Measurements from ENCODE around the gene ZNF609. TPM values are rescaled to one million over a fixed set of nuclear protein-coding genes. Genes with fewer than 3 reads are reported as not detected.
"Not testable (repeated sequence)": the region's sequence is repeated elsewhere in the genome, so short reads cannot be mapped to it uniquely, and the experiment has no call there.

The ZNF609 gene
- polyA plus RNA-seq, 1 experiment = 28.9 TPM

- Histone ChIP-seq H3K9me3 (ENCODE audit: control insufficient read depth, insufficient read depth, low read length) (peaks cover 18% of the 10 kb centered on the region), H3K27me3 (ENCODE audit: control insufficient read depth, insufficient read depth, low read length) (no peaks in the 10 kb centered on the region), H3K27ac (ENCODE audit: low read depth, low read length) (no peak overlapping the region), H3K4me3 (ENCODE audit: low read depth, low read length) (no peak overlapping the region)
- no peak for TF ChIP-seq CTCF (IDR thresholded peaks at IDR 0.05; ENCODE audit: low read depth, low read length)
- no peak for DNase-seq (ENCODE audit: low read depth, low spot score)
- ChIA-PET POLR2A (no interaction called here), CTCF (no interaction called here)
Observed at GRCh38 chr15:64583983-64584382, 123.6 kb downstream of the ZNF609 start.

GRCh38 chr15:64586259-64586870 is 126.0 kb downstream of the ZNF609 start:
- no peak overlapping the region for H3K4me3 ChIP-seq (ENCODE audit: low read depth, low read length)
- ChIA-PET CTCF (interaction anchor here (0.6 kb wide), 1 partner anchor 150 kb away, joined by 3 read pairs; no protein-coding TSS in a partner anchor), POLR2A (interaction anchor here (0.5 kb wide), 1 partner anchor 16 kb away, joined by 4 read pairs; no protein-coding TSS in a partner anchor)
- no peak for DNase-seq (ENCODE audit: low read depth, low spot score)
- TF ChIP-seq CTCF (IDR thresholded peaks at IDR 0.05; ENCODE audit: low read depth, low read length) = no peak
- H3K27me3 ChIP-seq (ENCODE audit: control insufficient read depth, insufficient read depth, low read length) = no peaks in the 10 kb centered on the region
- H3K27ac ChIP-seq (ENCODE audit: low read depth, low read length) = no peak overlapping the region
- H3K9me3 ChIP-seq (ENCODE audit: control insufficient read depth, insufficient read depth, low read length) = peaks cover 2% of the 10 kb centered on the region; the same call in 1 of the 2 replicates

GRCh38 chr15:64586984-64587383 is 126.6 kb downstream of the ZNF609 start:
- no peak for TF ChIP-seq CTCF (IDR thresholded peaks at IDR 0.05; ENCODE audit: low read depth, low read length)
- ChIA-PET POLR2A (no interaction called here), CTCF (no interaction called here)
- no peak for DNase-seq (ENCODE audit: low read depth, low spot score)
- Histone ChIP-seq H3K4me3 (ENCODE audit: low read depth, low read length) (no peak overlapping the region), H3K9me3 (ENCODE audit: control insufficient read depth, insufficient read depth, low read length) (no peaks in the 10 kb centered on the region), H3K27me3 (ENCODE audit: control insufficient read depth, insufficient read depth, low read length) (no peaks in the 10 kb centered on the region), H3K27ac (ENCODE audit: low read depth, low read length) (no peak overlapping the region)

- Histone ChIP-seq H3K9me3 (ENCODE audit: control insufficient read depth, insufficient read depth, low read length) (no peaks in the 10 kb centered on the region), H3K27me3 (ENCODE audit: control insufficient read depth, insufficient read depth, low read length) (no peaks in the 10 kb centered on the region), H3K4me3 (ENCODE audit: low read depth, low read length) (no peak overlapping the region), H3K27ac (ENCODE audit: low read depth, low read length) (no peak overlapping the region)
- POLR2A ChIA-PET = interaction anchor here (0.6 kb wide), 1 partner anchor 18 kb away, joined by 5 read pairs; no protein-coding TSS in a partner anchor
- TF ChIP-seq CTCF (IDR thresholded peaks at IDR 0.05; ENCODE audit: low read depth, low read length) = no peak
- DNase-seq (ENCODE audit: low read depth, low spot score) = no peak
- CTCF ChIA-PET = no interaction called here
Observed at GRCh38 chr15:64589435-64590084, 129.2 kb downstream of the ZNF609 start.

GRCh38 chr15:64592845-64593244 is 132.5 kb downstream of the ZNF609 start:
- CTCF ChIA-PET; POLR2A ChIA-PET; DNase-seq (ENCODE audit: low read depth, low spot score); H3K27ac ChIP-seq (ENCODE audit: low read depth, low read length); H3K27me3 ChIP-seq (ENCODE audit: control insufficient read depth, insufficient read depth, low read length); H3K4me3 ChIP-seq (ENCODE audit: low read depth, low read length); H3K9me3 ChIP-seq (ENCODE audit: control insufficient read depth, insufficient read depth, low read length): not testable (repeated sequence)
